GM12873 (cell line): Measurements from ENCODE around the gene DLGAP5.

Experiments
- TF ChIP-seq, protein P1 (sequence below): IDR thresholded peaks from 2 replicates; pipeline ENCODE4 v1.5.1; 2012; ENCODE audit warnings: low read depth, mild to moderate bottlenecking, moderate library complexity, low read length, control low read depth; ENCODE audit not compliant: insufficient read depth; ENCODE audit errors: missing control alignments

The DLGAP5 gene

DNA sequence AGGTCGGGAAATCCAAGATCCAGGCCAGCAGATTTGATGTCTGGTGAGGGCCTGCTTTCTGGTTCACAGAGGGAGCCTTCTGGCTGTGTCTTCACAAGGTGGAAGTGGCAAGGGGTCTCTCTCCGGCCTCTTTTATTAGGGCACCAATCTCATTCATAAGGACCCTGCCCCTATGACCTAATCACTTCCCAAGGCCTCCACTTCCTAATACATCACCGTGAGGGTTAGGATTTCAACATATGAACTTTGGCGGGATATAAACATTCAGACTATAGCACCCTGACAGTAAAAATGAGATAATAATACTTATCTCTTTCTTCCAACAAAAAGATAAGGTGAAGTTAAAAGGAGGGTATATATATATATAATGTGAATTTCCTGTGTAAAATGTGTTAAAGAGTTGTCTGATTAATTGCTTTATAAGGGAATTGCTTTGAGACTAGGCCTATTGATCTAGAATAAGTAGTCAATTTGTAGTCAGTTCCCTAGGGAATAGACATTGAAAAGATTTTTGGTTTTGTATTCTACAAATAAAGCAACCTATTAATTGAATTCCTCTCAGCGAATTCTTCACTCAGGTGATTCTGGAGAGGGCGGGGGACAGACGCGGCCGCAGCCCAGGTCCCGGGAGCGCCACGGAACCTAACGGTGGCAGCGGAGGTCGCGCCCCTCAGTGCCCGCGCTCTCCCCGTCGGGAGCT, 62.8 kb downstream of the DLGAP5 start:
- TF ChIP-seq, protein P1, sequence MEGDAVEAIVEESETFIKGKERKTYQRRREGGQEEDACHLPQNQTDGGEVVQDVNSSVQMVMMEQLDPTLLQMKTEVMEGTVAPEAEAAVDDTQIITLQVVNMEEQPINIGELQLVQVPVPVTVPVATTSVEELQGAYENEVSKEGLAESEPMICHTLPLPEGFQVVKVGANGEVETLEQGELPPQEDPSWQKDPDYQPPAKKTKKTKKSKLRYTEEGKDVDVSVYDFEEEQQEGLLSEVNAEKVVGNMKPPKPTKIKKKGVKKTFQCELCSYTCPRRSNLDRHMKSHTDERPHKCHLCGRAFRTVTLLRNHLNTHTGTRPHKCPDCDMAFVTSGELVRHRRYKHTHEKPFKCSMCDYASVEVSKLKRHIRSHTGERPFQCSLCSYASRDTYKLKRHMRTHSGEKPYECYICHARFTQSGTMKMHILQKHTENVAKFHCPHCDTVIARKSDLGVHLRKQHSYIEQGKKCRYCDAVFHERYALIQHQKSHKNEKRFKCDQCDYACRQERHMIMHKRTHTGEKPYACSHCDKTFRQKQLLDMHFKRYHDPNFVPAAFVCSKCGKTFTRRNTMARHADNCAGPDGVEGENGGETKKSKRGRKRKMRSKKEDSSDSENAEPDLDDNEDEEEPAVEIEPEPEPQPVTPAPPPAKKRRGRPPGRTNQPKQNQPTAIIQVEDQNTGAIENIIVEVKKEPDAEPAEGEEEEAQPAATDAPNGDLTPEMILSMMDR, result no peak

DNA sequence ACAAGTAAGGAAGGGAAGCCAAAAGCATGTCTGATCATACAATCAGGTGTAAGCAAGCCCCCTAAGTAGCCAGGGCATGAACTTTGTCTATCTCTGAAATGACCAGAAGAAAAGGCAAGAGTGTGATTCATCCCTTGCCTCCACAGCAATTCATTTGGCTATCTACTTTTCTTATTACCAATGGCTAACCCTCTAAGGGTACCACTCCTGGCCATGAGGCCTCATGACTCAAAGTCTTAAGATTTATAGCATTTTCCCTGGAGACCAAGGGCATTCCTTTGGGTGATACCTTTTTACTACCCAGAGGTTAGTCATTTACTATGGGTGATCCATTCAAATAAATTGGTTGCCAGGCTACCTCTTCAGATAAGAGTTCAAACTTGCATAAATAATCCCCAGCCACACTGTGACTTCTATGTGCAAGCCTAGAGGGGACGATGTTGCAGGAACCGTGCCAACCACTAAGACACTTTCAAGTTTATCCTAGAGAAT, 63.9 kb downstream of the DLGAP5 start:
- TF ChIP-seq, protein P1, result no peak

DNA sequence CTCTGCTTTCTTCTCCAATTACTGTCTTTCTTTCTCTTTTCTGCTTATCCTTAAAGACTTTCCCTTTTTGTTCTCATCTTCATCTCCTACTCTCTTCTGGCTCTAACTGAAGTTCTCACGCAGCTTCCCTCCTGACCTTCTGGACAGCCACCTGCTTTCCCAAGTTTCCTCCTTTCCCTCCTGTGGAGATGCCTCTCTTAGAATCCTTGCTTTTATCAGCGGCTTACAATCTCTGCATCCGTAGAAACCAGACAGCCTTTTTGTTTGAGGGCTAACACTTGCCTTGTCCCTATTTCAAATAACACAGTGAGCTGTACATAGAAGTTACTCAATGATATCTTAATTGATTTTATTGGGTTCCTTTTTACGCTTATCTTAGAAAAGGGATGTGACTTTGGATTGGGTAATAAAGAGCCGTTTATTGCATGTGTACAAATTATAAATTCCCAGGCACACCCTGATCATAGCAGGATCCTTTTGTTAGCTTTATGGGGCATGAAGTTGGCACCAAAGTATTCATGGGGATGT, 64.4 kb downstream of the DLGAP5 start:
- TF ChIP-seq, protein P1, result no peak

DNA sequence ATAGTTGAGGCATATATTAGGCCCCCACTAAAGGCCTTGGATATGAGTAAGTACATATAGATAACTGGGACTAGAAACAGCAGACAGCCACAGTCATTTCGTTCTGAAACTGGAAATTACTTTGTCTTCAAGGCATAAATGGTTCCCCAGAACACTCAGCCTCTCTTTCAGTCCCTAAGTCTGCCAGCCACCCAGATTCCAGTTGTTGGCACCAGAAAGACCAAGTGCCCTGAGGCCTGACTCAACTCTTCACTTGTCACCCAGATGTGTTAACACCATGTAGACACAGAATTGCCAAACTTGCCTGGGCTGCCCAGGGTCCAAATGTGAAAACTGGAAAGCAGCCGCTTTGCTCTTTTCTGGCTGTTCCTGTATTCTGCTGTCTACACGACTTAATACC, 65.4 kb downstream of the DLGAP5 start:
- TF ChIP-seq, protein P1, result no peak

DNA sequence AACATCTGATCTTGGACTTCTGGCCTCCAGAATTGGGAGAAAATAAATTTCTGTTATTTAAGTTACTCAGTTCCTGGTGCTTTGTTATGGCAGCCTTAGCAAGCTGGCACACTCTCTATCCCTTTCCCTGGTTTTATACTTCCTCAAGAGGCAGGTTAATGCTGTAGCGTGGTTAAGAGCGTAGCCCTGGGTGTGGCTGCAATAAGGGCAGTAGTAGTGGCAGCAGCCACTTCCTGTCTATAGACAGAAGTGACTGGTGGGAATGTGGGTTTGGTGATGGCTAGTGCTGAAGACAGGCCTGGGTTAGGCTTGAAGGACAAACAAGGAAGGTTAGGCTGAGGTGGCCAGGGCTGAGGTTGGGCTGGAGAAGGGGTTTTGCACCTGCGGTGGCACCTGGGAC, 66.0 kb downstream of the DLGAP5 start:
- TF ChIP-seq, protein P1, result no peak

DNA sequence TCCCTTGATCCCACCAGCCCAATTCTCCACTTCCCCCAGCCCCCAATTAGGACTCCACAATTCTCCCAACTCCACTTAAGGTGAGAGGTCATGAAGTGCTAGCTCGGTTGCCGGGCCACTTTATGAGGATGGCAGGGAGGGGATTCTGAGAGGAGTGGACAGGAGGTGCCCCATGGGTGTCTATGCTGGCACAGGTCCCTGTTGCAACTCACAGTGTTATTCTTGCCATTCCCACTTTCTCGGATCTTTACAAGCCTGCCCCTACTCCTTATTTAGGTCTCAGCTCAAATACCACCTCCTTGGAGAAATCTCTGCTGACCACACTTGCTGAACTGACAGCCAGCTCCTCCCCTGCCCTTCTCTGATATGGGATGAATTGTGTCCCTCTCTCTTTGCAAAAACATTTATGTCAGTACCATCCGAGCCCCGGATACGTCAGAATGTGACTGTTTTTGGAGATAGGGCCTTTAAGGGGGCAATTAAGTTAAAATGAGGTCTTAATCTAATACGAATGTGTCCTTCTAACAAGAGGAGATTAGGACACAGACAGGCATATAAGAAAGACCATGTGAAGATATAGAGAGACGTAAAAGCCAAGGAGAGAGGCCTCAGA, 66.5 kb downstream of the DLGAP5 start:
- TF ChIP-seq, protein P1, result no peak

DNA sequence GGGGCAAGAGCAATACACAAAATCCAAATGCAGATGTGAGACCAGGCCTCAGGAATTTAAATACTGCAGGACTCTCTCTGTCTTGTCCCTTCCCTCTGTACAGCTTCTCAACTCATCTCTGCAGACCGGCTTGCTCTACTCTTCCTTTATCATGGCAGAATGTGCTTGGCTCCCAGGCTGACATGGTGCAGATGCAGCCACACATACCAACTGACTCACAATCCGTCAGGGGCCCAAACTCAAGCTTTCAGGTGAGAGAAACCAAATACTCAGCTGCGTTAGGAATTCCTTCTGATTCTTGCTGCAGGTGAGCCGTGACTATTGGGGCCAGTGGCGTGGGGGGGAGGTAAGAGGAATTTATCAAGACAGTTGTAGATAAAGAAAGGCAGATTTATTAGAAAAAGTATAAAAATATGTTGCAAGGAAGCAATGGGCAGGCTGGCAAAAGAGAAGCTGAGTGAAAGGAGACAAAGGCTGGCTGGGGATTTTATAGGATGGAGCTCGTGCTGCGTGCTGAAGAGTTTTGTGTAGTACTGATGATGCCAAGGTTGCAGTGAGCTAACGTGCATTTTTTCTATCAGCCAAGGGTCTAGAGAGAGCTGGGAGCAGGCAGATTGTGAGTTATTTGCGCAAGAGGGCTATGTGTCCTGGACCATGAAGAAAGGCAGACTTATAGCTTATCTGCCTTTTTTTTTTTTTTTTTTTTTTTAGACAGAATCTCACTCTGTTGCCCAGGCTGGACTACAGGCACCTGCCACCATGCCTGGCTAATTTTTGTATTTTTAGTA, 67.3 kb downstream of the DLGAP5 start:
- TF ChIP-seq, protein P1, result no peak
